GM12874 (cell line): Measurements from ENCODE around the gene CDKN1B.

Source experiments
- TF ChIP-seq, protein P1 (sequence below): IDR thresholded peaks from 2 replicates; pipeline ENCODE4 v1.5.1; 2011; ENCODE audit warnings: low read depth, mild to moderate bottlenecking, control low read depth, low read length, moderate library complexity; ENCODE audit not compliant: insufficient read depth

The CDKN1B gene

DNA sequence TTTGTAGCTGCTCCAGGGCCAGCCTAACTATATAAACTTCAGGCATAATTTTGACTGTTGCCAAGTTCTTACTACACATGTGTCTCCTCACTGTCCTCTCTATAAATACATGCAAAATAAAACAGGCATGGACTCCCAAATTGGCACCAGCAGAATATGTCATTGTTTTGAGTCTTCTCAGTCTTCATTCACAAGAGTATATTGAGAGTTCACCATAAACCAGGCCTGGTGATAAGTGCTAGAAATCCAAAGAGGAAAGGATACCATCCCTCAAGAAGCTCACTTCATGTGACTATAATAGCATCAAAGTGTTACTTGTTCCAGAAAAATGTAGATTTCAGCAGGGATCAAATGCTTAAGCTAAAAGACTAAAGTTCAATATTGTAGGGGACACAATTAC is 34.9 kb upstream of the CDKN1B start:
- TF ChIP-seq, protein P1, sequence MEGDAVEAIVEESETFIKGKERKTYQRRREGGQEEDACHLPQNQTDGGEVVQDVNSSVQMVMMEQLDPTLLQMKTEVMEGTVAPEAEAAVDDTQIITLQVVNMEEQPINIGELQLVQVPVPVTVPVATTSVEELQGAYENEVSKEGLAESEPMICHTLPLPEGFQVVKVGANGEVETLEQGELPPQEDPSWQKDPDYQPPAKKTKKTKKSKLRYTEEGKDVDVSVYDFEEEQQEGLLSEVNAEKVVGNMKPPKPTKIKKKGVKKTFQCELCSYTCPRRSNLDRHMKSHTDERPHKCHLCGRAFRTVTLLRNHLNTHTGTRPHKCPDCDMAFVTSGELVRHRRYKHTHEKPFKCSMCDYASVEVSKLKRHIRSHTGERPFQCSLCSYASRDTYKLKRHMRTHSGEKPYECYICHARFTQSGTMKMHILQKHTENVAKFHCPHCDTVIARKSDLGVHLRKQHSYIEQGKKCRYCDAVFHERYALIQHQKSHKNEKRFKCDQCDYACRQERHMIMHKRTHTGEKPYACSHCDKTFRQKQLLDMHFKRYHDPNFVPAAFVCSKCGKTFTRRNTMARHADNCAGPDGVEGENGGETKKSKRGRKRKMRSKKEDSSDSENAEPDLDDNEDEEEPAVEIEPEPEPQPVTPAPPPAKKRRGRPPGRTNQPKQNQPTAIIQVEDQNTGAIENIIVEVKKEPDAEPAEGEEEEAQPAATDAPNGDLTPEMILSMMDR: no peak

DNA sequence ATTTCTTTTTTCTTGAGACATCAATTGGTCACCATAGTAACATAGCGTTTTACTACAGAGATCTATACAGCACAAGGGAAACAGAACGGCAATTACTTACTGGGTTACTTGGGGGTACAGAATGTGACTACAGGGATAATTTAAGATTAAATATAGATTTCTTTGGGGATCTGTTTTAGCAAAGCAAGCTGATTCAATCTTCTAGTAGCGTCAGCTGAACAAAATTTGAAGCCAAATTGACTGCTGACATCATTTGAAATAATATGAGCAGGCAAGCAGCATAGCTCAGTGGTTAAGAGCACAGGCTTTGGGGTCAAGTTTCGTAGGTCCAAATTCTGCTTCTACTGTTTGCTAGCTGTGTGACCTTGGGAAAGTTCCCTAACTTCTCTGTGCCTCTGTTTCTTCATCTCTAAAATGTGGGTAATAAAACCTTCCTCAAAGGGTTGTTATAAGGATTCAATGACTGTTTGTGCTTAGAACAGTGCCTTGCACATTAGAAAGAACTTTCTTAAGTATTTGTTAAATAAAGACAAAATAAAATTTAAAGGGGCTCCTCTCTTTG is 34.0 kb upstream of the CDKN1B start:
- TF ChIP-seq, protein P1: no peak

GRCh38 chr12:12683725-12684124 is 33.4 kb upstream of the CDKN1B start:
- TF ChIP-seq, protein P1: no peak

DNA sequence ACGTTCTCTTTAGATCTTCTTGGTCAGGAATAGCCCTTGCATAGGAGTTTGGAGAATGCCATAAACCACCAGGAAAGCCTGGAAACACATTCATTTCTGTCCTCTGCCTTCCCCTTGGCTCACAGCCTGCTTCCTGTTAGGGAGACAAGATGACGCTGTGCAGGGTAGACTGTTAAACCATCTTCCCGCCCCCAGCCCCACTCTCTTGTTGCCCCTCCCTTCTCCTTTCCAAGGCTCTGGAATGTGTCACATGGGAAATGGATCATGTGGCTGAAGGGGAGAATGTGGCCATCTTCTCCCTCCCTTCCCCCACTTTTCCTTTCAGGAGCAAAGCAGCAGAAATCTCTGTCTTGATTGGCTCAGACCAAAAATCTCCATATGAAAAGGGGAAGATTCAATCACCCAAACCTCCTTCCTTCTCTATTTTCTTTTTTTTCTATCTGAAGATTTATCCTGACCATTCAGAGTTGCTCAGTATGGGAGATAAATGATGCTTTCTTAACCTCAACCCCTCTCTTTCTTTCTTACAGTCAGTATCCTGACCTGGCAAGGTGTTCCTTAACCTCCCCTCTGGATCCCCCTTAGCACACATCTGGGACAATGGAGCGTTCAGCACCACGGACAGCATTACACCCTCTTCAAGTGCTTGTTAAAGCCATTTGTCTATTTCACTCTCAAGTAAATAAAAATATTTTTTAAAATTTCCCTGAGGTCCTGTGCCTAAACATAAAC is 32.6 kb upstream of the CDKN1B start:
- TF ChIP-seq, protein P1: no peak

DNA sequence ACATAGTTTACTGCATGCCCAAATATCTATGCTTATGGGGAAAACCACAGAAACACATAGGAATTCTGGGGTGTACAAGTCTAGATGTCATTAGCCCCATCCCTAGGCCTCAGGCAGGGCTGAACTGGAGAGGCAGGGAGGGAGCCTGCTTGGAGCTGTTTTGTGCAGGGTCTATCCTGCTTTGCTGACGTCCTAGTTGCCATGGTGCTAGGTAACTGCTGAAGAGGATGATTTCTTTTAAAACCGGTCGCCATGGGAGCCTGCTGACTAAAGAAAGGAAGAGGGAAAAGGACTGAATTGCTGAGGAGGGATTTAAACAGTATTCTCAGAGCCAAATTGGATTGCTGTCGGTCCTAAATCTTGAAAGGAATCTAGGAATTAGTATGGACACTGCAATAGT is 31.9 kb upstream of the CDKN1B start:
- TF ChIP-seq, protein P1: no peak

DNA sequence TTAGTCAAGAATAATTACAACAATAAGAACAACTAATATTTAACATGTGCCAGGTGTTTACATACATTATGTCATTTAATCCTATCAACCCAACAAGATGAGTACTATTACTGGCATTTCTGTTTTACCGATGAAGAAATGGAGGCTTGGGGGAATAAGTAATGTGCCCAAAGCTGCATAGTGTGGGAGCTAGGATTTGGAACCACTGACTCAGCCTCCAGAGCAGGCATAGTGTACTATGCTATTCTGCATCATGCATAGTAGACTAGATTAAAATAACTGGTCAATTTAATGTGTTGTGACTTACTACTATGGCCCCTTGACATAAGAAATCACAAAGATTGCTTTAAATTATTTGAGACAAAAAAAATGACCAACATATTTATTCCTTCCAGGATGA is 30.7 kb upstream of the CDKN1B start:
- TF ChIP-seq, protein P1: no peak

DNA sequence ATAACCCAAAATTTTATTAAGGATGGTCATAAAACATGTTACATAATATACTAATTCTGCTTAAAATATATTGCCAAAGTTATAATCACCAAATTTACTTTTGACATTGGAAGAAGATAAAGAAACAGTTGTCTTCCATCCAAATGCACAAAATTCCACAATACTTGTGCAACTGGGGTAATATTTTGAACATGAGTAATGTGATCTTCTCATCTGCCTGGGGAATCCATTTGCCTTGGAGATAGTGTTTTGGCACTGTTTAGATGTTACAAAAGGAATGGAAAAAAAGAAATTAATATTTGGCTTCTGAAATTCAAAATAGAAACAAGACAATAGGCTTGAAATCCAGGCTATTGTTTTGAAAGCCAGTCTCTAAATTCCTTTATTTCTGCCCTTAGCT is 30.2 kb upstream of the CDKN1B start:
- TF ChIP-seq, protein P1: no peak
